CD4-positive, alpha-beta T cell treated with Interleukin-6 for 4 hours (primary cell): ENCODE measurements around the gene UGT1A9.
"Not testable (repeated sequence)": the region's sequence is repeated elsewhere in the genome, so short reads cannot be mapped to it uniquely, and the experiment has no call there.

Experiments
- DNase-seq: peaks from one replicate; pipeline ENCODE4 v3.0.0-alpha.2; 2020; ENCODE audit warnings: mixed read lengths

Gene UGT1A9

DNA sequence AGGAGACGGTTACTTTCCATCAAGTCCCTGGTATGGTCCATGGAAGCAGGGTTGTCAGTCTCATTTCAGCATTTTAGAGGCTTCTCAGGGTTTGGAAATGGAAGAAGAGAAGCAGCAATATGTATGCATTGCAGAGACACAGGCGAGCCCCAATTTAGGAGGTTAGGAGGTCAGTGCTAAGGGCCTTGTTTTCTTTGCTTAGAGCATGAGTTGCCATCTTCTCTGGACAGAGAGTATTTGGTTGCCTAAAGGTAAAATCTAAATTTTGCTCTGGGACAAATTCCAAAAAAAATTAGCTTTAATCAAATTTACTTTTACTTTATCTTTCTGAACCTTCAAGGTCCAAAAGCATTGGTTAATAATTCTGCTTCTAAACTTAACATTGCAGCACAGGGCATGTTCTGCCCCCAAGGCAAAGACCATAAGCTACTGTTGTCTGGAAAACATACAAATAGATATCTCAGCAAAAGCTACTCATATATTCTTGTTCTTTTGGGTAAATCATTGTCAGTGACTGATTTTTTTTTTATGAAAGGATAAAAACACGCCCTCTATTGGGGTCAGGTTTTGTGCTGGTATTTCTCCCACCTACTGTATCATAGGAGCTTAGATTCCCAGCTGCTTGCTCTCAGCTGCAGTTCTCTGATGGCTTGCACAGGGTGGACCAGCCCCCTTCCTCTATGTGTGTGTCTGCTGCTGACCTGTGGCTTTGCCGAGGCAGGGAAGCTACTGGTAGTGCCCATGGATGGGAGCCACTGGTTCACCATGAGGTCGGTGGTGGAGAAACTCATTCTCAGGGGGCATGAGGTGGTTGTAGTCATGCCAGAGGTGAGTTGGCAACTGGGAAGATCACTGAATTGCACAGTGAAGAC is at the start of gene UGT1A9:
Gene UGT1A9 (plus strand): TSS at position 609 of the 872 bp plus-strand sequence. CDS start 37 bp downstream, at position 646.
- no peak for DNase-seq

DNA sequence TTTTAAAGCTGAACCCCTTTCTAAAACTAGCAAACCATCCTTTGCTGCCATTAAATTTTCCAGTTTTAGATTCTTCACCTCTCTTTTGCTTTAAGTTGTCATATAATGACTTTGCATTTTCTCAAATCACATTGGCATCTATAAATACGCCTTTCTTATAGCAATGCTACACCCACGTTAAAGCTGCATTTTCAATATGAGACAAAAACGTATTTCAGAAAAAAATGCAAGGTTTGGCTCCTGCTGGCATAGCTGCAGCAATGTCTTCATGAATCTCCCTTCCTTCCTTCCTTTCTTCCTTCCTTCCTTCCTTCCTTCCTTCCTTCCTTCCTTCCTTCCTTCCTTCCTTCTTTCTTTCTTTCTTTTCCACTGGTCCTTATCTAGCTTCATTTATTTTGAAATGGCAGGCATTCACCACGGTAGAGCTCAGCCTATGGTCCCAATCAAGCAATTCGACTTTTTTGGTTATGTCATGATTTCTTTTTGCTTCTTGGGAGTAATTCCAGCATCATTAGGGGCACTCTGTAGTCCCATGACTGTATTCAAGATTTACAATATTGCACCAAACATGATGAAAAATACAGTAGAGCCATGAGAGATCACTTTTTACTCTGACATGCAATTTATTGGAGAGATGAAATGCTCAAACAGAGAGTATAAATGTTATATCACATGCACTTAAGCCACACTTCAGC is 44.2 kb upstream of the UGT1A9 start:
- no peak for DNase-seq

DNA sequence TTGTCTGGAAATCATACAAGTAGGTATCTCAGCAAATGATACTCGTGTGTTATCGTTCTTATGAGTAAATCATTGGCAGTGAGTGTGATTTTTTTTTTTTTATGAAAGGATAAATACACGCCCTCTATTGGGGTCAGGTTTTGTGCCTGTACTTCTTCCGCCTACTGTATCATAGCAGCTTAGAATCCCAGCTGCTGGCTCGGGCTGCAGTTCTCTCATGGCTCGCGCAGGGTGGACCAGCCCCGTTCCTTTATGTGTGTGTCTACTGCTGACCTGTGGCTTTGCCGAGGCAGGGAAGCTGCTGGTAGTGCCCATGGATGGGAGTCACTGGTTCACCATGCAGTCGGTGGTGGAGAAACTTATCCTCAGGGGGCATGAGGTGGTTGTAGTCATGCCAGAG is 35.4 kb upstream of the UGT1A9 start, which contains the start of gene UGT1A10:
Gene UGT1A10 (plus strand): TSS at position 143 of the 400 bp plus-strand sequence. CDS start 75 bp downstream, at position 218.
- not testable (repeated sequence) for DNase-seq

DNA sequence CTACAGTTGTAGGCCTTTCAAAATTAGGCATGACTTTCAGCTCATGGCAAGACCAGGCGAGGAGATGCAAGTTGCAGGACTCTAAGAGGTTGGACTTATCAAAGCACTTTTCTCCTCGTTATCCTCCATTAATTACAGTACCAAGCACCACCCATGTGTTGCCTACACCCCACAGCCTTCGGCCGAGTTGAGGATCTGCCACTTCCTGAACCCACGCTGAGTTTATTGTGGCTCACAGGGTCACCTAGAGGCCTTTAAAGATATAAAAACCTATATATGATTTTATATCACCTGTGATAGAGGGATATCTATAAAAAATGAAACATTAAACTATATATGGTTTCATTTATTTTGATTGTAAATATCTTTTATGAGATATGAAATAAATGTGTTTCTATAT is 32.9 kb upstream of the UGT1A9 start:
- DNase-seq, result no peak

DNA sequence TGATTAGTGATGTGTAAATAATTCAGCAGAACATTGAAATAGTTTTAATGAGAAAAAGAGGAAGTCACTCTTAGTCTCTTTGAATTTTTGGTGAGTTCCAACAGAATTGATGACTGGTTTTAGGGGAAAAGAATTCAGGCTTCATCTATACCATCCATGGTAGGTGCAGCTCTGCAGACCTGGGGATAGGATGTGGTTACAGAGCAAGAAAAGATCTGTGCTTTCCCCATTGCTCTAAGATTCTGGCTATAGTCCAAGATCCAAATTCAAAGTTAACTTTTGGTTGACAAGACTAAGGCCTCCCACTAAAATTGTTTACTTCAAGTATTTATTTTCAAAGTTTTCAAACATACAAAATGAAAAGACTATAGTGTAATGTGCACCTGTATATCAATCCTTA is 31.8 kb upstream of the UGT1A9 start:
- DNase-seq, result no peak

DNA sequence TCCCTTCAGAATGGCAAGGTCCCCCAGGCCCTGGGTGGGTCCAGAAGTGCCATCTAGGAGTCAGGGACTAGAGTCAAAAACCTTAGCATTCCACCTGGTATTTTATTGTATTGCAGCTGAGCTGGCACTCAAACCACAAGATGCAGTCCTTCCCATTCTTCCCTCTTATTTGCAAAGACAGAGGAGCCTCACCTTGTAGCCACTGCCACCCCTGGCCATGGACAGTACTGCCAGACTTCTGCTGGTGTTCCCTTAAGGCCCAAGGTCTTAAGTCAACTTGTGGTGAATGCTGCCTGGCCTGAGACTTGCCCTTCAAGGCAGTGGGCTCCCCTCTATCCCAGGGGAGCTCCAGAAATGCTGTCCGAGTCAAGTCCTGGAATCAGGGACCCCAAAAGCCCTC is 28.6 kb upstream of the UGT1A9 start:
- no peak for DNase-seq

DNA sequence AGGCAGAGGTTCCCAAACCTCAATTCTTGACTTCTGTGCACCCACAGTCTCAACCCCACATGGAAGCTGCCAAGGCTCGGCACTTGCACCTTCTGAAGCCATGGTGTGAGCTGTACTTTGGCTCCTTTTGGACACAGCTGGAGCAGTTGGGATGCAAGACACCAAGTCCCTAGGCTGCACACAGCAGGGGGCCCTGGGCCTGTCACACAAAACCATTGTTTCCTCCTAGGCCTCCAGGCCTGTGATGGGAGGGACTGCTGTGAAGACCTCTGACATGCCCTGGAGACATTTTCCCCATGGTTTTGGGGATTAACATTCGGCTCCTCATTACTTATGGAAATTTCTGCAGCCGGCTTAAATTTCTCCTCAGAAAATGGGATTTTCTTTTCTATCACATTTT is 25.7 kb upstream of the UGT1A9 start:
- not testable (repeated sequence) for DNase-seq

DNA sequence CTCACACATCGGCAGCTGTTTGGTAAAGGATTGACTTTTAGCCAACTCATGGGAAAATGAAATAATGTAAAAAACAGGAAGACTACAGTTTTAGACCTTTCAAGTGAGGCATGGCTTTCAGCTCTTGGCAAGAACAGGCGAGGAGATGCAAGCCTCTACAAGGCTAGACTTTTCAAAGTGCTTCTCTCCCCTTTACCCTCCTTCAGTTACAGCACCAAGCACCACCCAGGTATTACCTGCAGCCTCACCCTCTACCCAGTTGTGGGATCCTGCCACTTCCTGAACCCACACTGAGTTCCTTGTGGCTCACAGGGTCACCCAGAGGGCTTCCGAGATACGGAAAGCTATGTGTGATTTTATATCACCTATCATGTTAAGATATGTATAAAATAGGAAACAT is 20.7 kb upstream of the UGT1A9 start:
- no peak for DNase-seq

DNA sequence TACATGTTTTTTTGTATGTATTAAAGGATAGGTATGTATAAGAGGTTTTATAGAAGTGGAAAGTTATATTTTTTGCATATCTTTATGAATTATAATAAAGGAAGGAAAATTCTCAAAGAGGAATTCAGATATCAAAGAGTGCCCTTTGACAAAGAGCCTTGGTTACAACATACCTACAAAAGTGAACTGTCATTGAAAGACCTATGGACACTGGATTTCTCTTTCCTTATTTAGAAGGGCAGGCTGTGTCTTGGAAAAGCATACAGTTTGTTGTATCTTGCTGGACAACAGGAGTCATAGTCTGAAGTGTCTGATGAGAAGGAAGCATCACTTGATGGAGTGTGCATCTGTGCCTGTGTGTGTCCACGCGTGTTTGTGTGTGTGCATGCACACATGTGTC is 20.3 kb upstream of the UGT1A9 start:
- DNase-seq, result no peak

DNA sequence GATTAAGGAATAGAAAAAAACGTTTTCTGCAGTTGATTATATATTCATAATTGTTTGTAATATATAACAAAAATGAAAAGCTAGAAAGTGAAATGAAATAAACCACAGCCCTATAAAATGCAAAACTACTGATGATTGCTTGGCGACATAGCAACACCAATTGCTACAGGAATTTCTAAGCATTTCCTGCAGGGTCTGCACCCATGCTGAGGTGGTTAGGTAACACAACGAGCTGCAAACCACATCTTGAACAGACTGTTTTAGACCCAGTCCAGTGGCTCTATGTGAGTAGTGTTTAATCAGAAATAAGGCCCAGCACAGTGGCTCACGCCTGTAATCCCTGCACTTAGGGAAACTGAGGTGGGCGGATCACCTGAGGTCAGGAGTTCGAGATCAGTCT is 17.2 kb upstream of the UGT1A9 start:
- DNase-seq, result no peak

DNA sequence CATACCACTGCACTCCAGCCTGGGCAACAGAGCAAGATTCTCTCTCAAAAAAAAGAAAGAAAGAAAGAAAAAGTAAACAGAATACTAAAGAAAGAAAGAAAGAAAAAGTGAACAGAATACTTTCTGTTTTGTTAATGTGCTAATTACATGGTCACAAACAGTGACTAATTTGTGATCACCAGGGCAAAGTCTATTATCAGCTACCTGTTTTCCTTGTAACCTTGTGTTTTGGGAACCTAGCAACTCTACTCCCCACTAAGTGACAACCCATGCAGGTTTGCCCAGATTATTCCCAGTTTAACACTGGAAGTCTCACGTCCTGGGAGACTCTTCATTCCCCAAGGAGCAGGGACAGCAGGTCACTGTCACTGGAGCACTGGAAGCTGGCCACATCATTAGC is 16.7 kb upstream of the UGT1A9 start:
- DNase-seq, result no peak

DNA sequence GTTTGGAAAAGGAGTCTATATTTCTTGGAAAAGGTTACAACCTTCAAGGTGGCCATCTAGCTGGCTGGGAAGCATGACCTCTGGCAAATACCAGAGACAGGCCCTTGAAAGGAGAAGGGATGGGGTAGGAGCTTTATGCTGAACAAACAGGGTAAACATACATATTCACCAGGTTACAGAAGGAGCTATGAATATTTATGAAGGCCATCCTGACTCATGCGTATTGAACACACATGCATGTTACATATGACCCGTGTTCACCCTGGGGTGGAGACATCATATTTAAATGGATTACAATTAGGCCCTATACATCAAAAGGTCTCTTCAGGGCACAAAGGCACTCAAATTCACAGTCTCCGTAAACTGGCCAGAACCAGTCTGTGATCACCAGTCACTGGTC is 15.8 kb upstream of the UGT1A9 start:
- not testable (repeated sequence) for DNase-seq

DNA sequence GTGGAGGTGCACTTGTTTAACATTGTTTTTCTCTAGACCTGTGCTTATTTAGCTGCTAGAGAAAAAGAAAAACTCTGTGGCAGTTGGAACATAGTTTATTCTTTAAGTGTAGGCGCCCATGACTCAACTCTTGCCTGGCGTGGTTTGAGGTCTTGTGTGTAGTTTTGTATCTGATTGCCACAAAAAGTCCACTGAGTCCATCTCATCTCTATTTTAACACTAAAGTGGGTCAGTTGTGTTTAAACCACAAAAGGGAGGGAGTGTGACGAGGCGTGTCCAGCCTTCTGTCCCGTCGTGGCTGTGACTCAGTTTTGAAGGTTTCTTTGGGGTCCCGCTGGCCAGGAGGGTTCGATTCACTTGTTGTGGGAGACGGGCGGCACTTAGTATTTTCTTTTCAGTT is 15.3 kb upstream of the UGT1A9 start:
- no peak for DNase-seq

DNA sequence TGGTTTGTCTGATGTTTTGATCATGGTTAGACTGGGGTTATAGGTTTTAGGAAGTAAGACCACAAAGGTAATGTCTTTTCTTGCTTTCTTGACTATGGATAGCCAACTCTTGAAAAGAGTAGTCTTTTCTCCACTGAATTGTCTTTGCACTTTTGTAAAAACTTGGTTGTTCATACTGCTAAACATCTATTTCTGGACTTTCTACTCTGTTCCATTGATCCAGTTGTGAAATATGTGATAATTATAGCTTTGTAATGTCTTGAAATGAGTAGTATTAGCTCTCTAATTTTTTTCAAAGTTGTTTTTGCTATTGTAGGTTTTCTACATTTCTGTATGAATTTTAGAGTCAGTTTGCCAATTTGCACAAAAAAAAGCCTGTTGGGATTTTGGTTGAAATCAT is 13.1 kb upstream of the UGT1A9 start:
- no peak for DNase-seq

DNA sequence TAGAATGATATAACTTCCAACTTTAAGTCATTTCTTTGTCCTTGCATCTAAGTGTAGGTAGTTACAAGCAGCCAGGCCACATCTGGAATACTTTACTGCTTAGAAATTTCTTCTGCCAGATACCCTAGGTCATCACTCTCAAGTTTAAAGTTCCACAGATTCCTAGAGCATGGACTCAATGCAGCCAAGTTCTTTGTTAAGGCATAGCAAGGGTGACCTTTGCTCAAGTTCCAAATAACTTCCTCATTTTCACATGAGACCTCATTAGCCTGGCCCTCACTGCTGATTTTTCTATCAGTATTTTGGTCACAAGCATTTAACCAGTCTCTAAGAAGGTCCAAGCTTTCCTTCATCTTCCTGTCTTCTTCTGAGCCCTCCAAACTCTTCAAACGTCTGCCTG is 7.8 kb upstream of the UGT1A9 start:
- DNase-seq, result no peak

DNA sequence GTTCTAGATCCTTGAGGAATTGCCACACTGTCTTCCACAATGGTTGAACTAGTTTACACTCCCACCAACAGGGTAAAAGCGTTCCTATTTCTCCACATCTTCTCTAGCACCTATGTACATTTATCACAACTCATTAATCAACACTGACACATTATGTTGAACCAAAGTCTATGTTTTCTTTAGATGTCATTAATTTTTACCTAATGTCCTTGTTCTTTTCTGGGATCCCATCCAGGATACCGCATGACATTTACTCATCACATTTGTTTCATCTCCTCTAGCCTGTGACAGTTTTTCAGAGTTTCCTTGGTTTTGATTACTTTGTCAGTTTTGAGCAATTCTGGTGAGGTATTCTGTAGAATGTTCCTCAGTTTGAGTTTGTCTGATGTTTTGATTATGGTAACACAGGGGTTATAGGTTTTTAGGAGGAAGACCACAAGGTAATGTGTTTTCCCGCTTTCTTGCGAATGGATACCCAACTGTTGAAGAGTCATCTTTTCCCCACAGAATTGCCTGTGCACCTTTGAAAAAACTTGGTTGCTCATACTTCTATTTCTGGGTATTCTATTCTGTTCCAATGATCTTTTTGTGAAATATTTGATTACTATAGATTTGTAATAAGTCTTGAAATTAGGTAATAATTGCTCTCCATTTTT is 3.0 kb upstream of the UGT1A9 start:
- no peak for DNase-seq

DNA sequence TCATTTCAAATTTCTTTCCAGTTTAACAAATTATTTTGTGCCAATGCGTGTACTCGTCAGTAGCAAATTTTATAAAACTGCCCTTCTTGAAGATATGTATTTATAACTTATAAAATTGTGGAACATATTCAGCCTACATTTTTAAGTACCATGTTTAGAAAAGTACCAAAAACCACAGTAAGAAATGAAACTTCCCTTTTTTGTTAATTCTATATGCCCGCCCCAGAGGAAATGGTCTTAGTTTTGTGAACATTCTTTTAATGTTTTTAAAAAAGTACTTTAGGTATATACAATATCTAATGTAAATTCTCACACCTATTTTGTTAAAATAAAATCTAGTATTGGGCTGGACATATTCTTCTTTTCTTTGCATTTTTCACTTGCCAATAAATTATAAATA is 1.2 kb downstream of the UGT1A9 start:
- DNase-seq, result no peak

DNA sequence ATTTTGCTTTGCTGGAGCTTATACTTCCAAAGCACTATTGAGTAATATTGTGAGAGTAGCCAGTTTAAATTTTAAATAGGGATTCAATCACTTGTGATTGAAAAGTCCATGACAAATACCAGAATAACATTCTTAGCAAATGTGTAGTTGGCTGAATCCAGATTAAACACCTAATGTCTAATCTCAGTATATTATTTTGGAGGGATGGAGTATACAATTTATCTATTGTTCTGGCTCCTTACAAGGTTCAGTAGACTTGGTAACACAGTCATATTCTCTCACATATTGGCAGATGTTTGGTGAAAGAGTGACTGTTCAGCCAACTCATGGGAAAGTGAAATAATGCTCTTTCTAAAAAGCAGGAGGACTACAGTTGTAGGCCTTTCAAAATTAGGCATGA is 2.2 kb downstream of the UGT1A9 start:
- no peak for DNase-seq

DNA sequence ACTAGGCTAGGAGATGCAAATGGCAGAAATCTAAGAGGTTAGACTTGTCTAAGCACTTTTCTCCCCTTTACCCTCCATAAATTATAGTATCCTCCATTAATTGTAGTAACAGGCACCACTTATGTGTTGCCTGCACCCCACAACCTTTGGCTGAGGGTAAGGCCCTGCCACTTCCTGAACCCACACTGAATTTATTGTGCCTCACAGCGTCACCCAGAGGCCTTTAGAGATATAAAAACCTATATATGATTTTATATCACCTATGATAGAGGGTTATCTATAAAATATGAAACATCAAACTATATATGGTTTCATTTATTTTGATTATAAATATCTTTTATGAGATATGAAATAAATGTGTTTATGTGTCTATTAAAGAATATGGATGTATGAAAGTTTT is 2.6 kb downstream of the UGT1A9 start:
- DNase-seq, result no peak

DNA sequence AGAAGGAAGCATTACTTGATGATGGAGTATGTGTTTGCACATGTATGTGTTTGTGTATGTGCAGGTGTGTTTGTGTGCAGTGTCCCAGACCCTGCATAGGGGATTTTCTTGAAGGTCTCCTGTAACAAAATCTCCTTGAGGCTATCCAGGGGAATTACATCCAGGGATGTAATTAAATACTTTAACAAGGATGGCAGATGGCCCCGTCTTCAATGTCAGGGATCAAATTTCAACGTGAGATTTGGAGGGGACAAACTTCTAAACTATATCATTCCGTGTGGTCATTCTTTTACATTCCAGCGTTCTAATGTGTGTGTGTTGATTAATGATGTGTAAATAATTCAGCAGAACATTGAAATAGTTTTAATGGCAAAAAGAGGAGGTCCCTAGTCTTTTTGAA is 3.3 kb downstream of the UGT1A9 start:
- no peak for DNase-seq

DNA sequence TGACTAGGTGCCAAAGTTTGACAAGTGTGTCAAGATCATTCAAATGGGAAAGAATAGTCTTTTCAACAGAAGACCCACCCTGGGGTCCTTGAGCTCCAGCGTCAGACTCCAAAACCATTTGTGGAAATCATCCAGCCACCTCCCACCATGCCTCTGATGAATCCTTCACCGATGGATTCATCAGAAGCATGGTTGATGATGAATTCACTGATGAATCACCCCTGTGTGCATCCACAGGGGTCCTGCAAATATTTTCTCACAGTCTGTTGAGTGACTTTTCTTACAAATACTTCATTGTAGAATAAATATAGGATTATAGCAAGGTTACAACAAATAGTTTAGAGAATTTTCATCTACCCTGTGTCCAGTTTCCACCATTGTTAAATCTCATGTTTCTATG is 4.3 kb downstream of the UGT1A9 start:
- no peak for DNase-seq

DNA sequence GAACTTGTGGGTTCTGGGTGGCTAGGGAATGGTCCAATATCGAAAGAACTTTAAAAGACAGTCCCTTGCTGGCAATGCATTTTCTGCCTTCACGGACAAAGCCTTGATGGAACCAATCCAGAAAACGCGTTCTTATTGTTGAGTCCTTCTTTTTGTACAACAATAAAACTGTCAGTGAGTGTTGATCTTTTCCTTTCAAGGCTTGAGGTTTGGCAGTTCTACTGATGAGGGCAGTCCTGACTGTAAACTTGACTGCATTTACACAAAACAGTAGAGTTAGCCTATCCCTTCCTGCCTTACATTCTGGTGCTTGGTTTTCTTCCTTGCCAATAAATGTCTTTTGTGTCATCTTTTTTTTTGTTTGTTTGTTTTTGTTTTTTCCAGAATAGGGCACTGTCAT is 7.5 kb downstream of the UGT1A9 start:
- no peak for DNase-seq

DNA sequence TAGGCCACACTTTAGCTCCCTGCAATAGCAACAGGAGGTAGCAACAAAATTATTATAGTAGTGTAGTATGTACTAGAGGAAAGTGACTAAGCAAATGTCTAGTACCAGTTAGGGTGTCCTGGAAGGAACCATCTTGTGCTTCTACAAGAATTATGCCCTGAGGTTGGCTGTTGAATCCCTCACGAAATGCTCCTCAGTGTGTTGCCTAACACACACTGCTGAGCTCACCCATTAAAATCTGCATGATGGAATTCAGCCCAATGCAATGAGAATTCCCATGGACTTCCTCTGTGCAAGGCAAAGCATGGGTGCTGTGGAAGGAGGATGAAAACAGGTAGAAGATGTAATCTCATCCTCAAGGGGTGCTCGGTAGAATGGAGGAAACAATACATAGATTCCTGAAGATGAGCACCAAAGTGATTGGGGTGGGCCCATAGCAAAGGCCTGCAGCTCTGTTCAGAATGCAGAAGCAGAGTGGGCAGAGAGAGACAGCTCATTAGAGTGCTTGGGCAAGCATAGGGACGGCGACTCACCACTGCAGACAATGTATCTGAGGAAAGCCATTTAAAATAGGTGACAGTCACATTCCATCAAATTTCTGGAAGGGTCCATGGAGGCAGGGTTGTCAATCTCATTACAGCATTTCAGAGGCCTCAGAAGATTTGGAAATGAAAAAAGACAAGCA is 8.8 kb downstream of the UGT1A9 start:
- no peak for DNase-seq
